Sigmoid colon (tissue), 4 donors: ENCODE measurements around the gene TPRA1.

Experiments
- EP300 ChIP-seq, 4 donors: sonication (generic); formaldehyde crosslinking; IDR thresholded peaks; one replicate each; pipeline ENCODE4 v1.6.1; 2017; ENCODE audit warnings: antibody characterized with exemption in 4 of 4
- POLR2A ChIP-seq, 2 donors: fragments of 450-650 bp; IDR thresholded peaks; one replicate each; pipeline ENCODE4 v1.6.1; 2016; ENCODE audit warnings: antibody characterized with exemption in 2 of 2, mild to moderate bottlenecking in 2 of 2, moderate library complexity in 2 of 2
- POLR2AphosphoS5 ChIP-seq, 4 donors: sonication (generic); formaldehyde crosslinking; IDR thresholded peaks; one replicate each; pipeline ENCODE4 v1.6.1; 2017; ENCODE audit warnings: antibody characterized with exemption in 4 of 4
- TF ChIP-seq, protein P1 (sequence below), 4 experiments: fragments of 450-650 bp in 3 of 4; fragments of 200-600 bp in 1 of 4; IDR thresholded peaks; one replicate each; pipeline ENCODE4 v1.5.1; 2016 to 2019; ENCODE audit warnings: antibody characterized with exemption in 4 of 4, mild to moderate bottlenecking in 3 of 4, moderate library complexity in 2 of 4

DNA sequence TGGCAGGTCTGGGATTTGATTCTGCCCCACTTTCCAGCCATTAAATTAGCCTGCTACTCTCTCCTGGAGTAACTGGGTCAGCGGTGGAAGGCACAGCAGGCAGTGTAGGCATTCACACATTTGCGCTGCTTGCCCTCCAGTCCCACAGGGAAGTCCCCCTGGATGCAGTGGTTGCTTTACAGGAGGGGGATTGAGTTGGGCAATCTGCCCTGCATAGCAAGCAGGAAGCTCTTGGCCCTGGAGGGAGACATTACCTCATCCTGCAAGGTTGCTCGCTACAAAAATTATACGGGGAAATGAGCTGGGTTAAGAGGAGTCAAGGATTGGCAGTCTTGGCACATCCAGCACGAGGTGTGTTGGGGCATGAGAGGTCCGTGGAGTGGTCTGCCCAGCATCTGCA lies 22.4 kb upstream of the TPRA1 start:
- TF ChIP-seq POLR2A (IDR thresholded peaks at IDR 0.05) (no peak), POLR2AphosphoS5 (IDR thresholded peaks at IDR 0.05) (no peak), EP300 (IDR thresholded peaks at IDR 0.05) (no peak)
- TF ChIP-seq, protein P1, sequence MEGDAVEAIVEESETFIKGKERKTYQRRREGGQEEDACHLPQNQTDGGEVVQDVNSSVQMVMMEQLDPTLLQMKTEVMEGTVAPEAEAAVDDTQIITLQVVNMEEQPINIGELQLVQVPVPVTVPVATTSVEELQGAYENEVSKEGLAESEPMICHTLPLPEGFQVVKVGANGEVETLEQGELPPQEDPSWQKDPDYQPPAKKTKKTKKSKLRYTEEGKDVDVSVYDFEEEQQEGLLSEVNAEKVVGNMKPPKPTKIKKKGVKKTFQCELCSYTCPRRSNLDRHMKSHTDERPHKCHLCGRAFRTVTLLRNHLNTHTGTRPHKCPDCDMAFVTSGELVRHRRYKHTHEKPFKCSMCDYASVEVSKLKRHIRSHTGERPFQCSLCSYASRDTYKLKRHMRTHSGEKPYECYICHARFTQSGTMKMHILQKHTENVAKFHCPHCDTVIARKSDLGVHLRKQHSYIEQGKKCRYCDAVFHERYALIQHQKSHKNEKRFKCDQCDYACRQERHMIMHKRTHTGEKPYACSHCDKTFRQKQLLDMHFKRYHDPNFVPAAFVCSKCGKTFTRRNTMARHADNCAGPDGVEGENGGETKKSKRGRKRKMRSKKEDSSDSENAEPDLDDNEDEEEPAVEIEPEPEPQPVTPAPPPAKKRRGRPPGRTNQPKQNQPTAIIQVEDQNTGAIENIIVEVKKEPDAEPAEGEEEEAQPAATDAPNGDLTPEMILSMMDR (IDR thresholded peaks at IDR 0.05), result no peak
